Lower leg skin (tissue), 4 donors: ENCODE data around the gene FCHO2. TPM values are rescaled to one million over a fixed set of nuclear protein-coding genes. Genes with fewer than 3 reads are reported as not detected.
"Not testable (repeated sequence)": the region's sequence is repeated elsewhere in the genome, so short reads cannot be mapped to it uniquely, and the experiment has no call there.

Experiments used
- DNase-seq, 2 donors: peaks; one replicate each; pipeline ENCODE4 v3.0.0-alpha.2; 2019; ENCODE audit warnings: low spot score in 2 of 2
- H3K4me3 ChIP-seq: fragments of 200-600 bp; sonication (generic); 2 replicates; pipeline ENCODE4 v1.5.1; 2017; ENCODE audit warnings: mild to moderate bottlenecking, low read depth; ENCODE audit not compliant: poor library complexity, severe bottlenecking
- CTCF ChIP-seq, 3 donors: fragments of 450-650 bp; IDR thresholded peaks; one replicate each; pipeline ENCODE4 v1.5.1; 2016; ENCODE audit warnings: antibody characterized with exemption in 3 of 3, mild to moderate bottlenecking in 3 of 3, moderate library complexity in 2 of 3
- POLR2A ChIP-seq, 2 donors: fragments of 450-650 bp; IDR thresholded peaks; one replicate each; pipeline ENCODE4 v1.6.1; 2016 to 2017; ENCODE audit warnings: antibody characterized with exemption in 2 of 2, mild to moderate bottlenecking in 1 of 2, moderate library complexity in 1 of 2
- WGBS, 2 donors: methylation state at CpG; one replicate each; pipeline ENCODE4 v1.1.5; 2018; 5-methylcytosine and 5-hydroxymethylcytosine counted together
- intact Hi-C: fragments of 100-400 bp; cut with DNase I; formaldehyde crosslinking; loops from one replicate; pipeline ENCODE4 v1.15.0; 2023; ENCODE audit warnings: low total_unique reads
- total RNA-seq, 4 donors: library from RNA; depleted of rRNA; stranded (reverse); fragments of >200 nt; gene quantifications; one replicate each; pipeline ENCODE4 v1.1.0, GENCODE V29; 2016

The FCHO2 gene
- total RNA-seq, 4 donors from 2014 or later: 22.1 to 30.7 (median 30.1) TPM

GRCh38 chr5:72921886-72922285, 34.0 kb upstream of the FCHO2 start:
- intact Hi-C loops: no loop called here
- WGBS, 2 donors: 88 to 97% methylated on average over 2 of the region's 2 CpGs
- no peak for DNase-seq
- TF ChIP-seq POLR2A (IDR thresholded peaks at IDR 0.05) (no peak), CTCF (IDR thresholded peaks at IDR 0.05) (no peak)
- H3K4me3 ChIP-seq: no peak overlapping the region

- WGBS, 2 donors: 61 to 70% methylated on average over 1 of the region's 1 CpG
- no peak overlapping the region for H3K4me3 ChIP-seq
- no peak for TF ChIP-seq POLR2A (IDR thresholded peaks at IDR 0.05)
- DNase-seq: no peak
- intact Hi-C loops: no loop called here
These were observed 33.4 kb upstream of the FCHO2 start for GRCh38 chr5:72922422-72922821.

GRCh38 chr5:72925336-72926010, 30.4 kb upstream of the FCHO2 start:
- intact Hi-C loops: no loop called here
- no peak for DNase-seq
- TF ChIP-seq POLR2A (IDR thresholded peaks at IDR 0.05): no peak
- no peak for TF ChIP-seq CTCF (IDR thresholded peaks at IDR 0.05)
- no peak overlapping the region for H3K4me3 ChIP-seq
- 93 to 95% methylated on average over 21 to 33 of the region's 33 CpGs for WGBS, 2 donors

GRCh38 chr5:72932686-72933085, 23.2 kb upstream of the FCHO2 start:
- H3K4me3 ChIP-seq, DNase-seq, intact Hi-C loops: not testable (repeated sequence)
- WGBS, 2 donors: 88 to 100% methylated on average over 2 of the region's 2 CpGs

- H3K4me3 ChIP-seq, intact Hi-C loops, DNase-seq: not testable (repeated sequence)
- WGBS, 2 donors: 93 to 96% methylated on average over 13 to 32 of the region's 32 CpGs
These were observed 20.7 kb upstream of the FCHO2 start for GRCh38 chr5:72934953-72935725.

- TF ChIP-seq POLR2A (IDR thresholded peaks at IDR 0.05) (no peak), CTCF (IDR thresholded peaks at IDR 0.05) (no peak)
- no peak for DNase-seq
- WGBS, 2 donors: 84 to 94% methylated on average over 4 of the region's 4 CpGs
- intact Hi-C loops: no loop called here
- H3K4me3 ChIP-seq: no peak overlapping the region
These were observed 18.9 kb upstream of the FCHO2 start for GRCh38 chr5:72936893-72937292.

- no peak for DNase-seq
- intact Hi-C loops: no loop called here
- H3K4me3 ChIP-seq: no peak overlapping the region
- TF ChIP-seq POLR2A (IDR thresholded peaks at IDR 0.05): no peak
- no peak for TF ChIP-seq CTCF (IDR thresholded peaks at IDR 0.05)
- 74 to 77% methylated on average over 3 of the region's 3 CpGs for WGBS, 2 donors
These were observed 18.3 kb upstream of the FCHO2 start for GRCh38 chr5:72937517-72938061.
